ENCODE results near the gene TMPRSS6.

- TF ChIP-seq POLR2A (IDR thresholded peaks at IDR 0.05), result no peak
- TF ChIP-seq CTCF (IDR thresholded peaks at IDR 0.05 in 4 of 5, conservative IDR thresholded peaks at IDR 0.05 in 1 of 5), result no peak
Observed at GRCh38 chr22:37017356-37017755, 92.2 kb downstream of the TMPRSS6 start.
